H1 (cell line): ENCODE data around the gene NUP88. TPM values are rescaled to one million over a fixed set of nuclear protein-coding genes. Genes with fewer than 3 reads are reported as not detected.

Source experiments
- CBX8 ChIP-seq: fragments of 300-800, 300-1000 bp; sonication (generic); IDR thresholded peaks from 2 replicates; pipeline ENCODE4 v1.7.1; 2016; ENCODE audit warnings: low read depth, low read length, borderline replicate concordance
- EZH2 ChIP-seq: fragments of 200-600 bp; sonication (generic); IDR thresholded peaks from 2 replicates; pipeline ENCODE4 v1.7.1; 2012; ENCODE audit warnings: low read depth, mild to moderate bottlenecking, moderate library complexity, low read length, inconsistent platforms; ENCODE audit not compliant: severe bottlenecking
- KDM1A ChIP-seq: fragments of 200-600, 300-600 bp; sonication (generic); IDR thresholded peaks from 2 replicates; pipeline ENCODE4 v1.7.1; 2016; ENCODE audit warnings: mild to moderate bottlenecking, low read length, borderline replicate concordance
- MAFK ChIP-seq: IDR thresholded peaks from 2 replicates; pipeline ENCODE4 v1.6.1; 2012; ENCODE audit warnings: low read depth, mild to moderate bottlenecking, improper control_type of control experiment, low read length
- NRF1 ChIP-seq: IDR thresholded peaks from 2 replicates; pipeline ENCODE4 v1.6.1; 2011; ENCODE audit warnings: mild to moderate bottlenecking, low read depth, low read length, improper control_type of control experiment
- TAF1 ChIP-seq: IDR thresholded peaks from 2 replicates; pipeline ENCODE4 v1.6.1; 2011; ENCODE audit warnings: mild to moderate bottlenecking, low read depth, low read length
- TCF12 ChIP-seq: IDR thresholded peaks from 2 replicates; pipeline ENCODE4 v1.6.1; 2011; ENCODE audit warnings: low read depth, mild to moderate bottlenecking, low read length
- YY1 ChIP-seq: IDR thresholded peaks from 2 replicates; pipeline ENCODE4 v1.6.1; 2011; ENCODE audit warnings: low read depth, mild to moderate bottlenecking, low read length
- polyA plus RNA-seq, 7 experiments: library from polyadenylated mRNA; depleted of rRNA in 3 of 7; stranded (reverse) in 5 of 7; unstranded in 2 of 7; fragments of >200 nt in 5 of 7; fragments of 200-250 nt in 2 of 7; gene quantifications; 1 replicate in 5 of 7; 2 replicates in 1 of 7; 4 replicates in 1 of 7; pipeline versions ENCODE4 v1.2.1 to v1.2.3, GENCODE V29; 2011 to 2013; ENCODE audit warnings: missing spikeins in 2 of 7, mixed read lengths in 2 of 7
- total RNA-seq: library from RNA; stranded (reverse); fragmentation: NEBNext Ultra II Directional; extraction: Animal tissue kit (Norgen Biotek cat#: 25700); gene quantifications from 2 replicates; pipeline ENCODE4 v1.2.1, GENCODE V29; 2021
- TF ChIP-seq, protein P1 (sequence below): fragments of 300-600 bp; sonication (generic); IDR thresholded peaks from 2 replicates; pipeline ENCODE4 v1.7.1; 2012; ENCODE audit warnings: low read length, moderate library complexity, mild to moderate bottlenecking, inconsistent platforms; ENCODE audit not compliant: insufficient replicate concordance
- TF ChIP-seq, protein P2 (sequence below): IDR thresholded peaks from 2 replicates; pipeline ENCODE4 v1.6.1; 2012; ENCODE audit warnings: inconsistent platforms

Gene NUP88
- total and polyA plus RNA-seq, 2 of the 8 experiments (the other 6 are each of a cell fraction or from before 2014, with no cell fraction given): 77.4 to 105 TPM

DNA sequence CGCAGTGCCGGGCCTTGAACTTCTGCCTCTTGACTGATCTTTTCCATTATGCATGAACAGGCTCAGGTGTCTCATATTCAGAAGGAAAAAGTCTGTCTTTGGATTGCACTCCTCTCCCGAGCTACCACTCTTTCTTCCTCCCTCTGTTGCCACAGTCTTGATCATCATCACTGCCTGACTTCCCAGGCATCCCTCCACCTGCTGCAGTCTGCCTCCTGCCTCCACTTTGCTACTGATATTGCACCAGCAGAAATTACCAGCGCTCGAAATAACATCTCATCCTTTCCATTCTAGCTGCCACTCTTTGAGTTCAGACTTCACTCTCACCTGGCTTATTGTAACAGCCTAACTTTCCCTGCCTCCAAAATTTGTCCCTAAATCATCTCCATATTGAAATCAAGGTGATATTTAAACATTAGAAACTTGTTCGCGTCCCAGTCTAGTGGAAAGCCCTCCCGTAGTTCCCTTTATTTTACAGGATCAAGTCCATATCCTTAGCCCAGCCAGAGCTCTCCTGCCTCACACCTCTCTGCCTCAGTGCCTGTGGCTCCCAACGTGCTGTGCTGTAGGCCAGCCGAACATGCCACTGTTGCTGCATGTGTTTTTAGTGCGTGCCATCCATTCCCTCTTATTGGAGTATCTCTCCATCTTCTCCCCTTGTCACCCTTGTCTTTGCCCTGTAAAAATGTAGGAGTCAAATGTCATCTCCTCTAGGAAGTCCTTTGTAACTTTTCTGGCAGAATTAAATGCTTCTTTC is 39.9 kb downstream of the NUP88 start (continued):
- TF ChIP-seq, protein P1, sequence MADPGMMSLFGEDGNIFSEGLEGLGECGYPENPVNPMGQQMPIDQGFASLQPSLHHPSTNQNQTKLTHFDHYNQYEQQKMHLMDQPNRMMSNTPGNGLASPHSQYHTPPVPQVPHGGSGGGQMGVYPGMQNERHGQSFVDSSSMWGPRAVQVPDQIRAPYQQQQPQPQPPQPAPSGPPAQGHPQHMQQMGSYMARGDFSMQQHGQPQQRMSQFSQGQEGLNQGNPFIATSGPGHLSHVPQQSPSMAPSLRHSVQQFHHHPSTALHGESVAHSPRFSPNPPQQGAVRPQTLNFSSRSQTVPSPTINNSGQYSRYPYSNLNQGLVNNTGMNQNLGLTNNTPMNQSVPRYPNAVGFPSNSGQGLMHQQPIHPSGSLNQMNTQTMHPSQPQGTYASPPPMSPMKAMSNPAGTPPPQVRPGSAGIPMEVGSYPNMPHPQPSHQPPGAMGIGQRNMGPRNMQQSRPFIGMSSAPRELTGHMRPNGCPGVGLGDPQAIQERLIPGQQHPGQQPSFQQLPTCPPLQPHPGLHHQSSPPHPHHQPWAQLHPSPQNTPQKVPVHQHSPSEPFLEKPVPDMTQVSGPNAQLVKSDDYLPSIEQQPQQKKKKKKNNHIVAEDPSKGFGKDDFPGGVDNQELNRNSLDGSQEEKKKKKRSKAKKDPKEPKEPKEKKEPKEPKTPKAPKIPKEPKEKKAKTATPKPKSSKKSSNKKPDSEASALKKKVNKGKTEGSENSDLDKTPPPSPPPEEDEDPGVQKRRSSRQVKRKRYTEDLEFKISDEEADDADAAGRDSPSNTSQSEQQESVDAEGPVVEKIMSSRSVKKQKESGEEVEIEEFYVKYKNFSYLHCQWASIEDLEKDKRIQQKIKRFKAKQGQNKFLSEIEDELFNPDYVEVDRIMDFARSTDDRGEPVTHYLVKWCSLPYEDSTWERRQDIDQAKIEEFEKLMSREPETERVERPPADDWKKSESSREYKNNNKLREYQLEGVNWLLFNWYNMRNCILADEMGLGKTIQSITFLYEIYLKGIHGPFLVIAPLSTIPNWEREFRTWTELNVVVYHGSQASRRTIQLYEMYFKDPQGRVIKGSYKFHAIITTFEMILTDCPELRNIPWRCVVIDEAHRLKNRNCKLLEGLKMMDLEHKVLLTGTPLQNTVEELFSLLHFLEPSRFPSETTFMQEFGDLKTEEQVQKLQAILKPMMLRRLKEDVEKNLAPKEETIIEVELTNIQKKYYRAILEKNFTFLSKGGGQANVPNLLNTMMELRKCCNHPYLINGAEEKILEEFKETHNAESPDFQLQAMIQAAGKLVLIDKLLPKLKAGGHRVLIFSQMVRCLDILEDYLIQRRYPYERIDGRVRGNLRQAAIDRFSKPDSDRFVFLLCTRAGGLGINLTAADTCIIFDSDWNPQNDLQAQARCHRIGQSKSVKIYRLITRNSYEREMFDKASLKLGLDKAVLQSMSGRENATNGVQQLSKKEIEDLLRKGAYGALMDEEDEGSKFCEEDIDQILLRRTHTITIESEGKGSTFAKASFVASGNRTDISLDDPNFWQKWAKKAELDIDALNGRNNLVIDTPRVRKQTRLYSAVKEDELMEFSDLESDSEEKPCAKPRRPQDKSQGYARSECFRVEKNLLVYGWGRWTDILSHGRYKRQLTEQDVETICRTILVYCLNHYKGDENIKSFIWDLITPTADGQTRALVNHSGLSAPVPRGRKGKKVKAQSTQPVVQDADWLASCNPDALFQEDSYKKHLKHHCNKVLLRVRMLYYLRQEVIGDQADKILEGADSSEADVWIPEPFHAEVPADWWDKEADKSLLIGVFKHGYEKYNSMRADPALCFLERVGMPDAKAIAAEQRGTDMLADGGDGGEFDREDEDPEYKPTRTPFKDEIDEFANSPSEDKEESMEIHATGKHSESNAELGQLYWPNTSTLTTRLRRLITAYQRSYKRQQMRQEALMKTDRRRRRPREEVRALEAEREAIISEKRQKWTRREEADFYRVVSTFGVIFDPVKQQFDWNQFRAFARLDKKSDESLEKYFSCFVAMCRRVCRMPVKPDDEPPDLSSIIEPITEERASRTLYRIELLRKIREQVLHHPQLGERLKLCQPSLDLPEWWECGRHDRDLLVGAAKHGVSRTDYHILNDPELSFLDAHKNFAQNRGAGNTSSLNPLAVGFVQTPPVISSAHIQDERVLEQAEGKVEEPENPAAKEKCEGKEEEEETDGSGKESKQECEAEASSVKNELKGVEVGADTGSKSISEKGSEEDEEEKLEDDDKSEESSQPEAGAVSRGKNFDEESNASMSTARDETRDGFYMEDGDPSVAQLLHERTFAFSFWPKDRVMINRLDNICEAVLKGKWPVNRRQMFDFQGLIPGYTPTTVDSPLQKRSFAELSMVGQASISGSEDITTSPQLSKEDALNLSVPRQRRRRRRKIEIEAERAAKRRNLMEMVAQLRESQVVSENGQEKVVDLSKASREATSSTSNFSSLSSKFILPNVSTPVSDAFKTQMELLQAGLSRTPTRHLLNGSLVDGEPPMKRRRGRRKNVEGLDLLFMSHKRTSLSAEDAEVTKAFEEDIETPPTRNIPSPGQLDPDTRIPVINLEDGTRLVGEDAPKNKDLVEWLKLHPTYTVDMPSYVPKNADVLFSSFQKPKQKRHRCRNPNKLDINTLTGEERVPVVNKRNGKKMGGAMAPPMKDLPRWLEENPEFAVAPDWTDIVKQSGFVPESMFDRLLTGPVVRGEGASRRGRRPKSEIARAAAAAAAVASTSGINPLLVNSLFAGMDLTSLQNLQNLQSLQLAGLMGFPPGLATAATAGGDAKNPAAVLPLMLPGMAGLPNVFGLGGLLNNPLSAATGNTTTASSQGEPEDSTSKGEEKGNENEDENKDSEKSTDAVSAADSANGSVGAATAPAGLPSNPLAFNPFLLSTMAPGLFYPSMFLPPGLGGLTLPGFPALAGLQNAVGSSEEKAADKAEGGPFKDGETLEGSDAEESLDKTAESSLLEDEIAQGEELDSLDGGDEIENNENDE: no peak
- TF ChIP-seq NRF1: no peak
- no peak for TF ChIP-seq TCF12
- no peak for TF ChIP-seq CBX8
- no peak for TF ChIP-seq KDM1A
- no peak for TF ChIP-seq YY1
- no peak for TF ChIP-seq EZH2
- TF ChIP-seq MAFK: no peak
- TF ChIP-seq TAF1: no peak
- TF ChIP-seq, protein P2, sequence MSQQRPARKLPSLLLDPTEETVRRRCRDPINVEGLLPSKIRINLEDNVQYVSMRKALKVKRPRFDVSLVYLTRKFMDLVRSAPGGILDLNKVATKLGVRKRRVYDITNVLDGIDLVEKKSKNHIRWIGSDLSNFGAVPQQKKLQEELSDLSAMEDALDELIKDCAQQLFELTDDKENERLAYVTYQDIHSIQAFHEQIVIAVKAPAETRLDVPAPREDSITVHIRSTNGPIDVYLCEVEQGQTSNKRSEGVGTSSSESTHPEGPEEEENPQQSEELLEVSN: no peak
